ENCODE results near the gene ABCB8. TPM values are rescaled to one million over a fixed set of nuclear protein-coding genes. Genes with fewer than 3 reads are reported as not detected.

Gene ABCB8
- total and polyA plus RNA-seq, 4 donors = 12.4 to 30.2 (median 22.5) TPM

GRCh38 chr7:151016942-151017341 is 11.3 kb upstream of the ABCB8 start:
- Histone ChIP-seq H3K4me3 (ENCODE audit: low read depth in 1 of 3, low read length in 3 of 3) (no peak overlapping the region), H3K36me3 (ENCODE audit: control insufficient read depth in 4 of 4, insufficient read depth in 3 of 4, low read depth in 1 of 4, low read length in 3 of 4) (no peaks in the 10 kb centered on the region), H3K9me3 (ENCODE audit: control insufficient read depth in 4 of 4, low read length in 3 of 4) (no peaks in the 10 kb centered on the region), H3K4me1 (ENCODE audit: control insufficient read depth in 4 of 4, insufficient read depth in 4 of 4, low read length in 3 of 4) (peaks cover 6 to 25% (median 13%) of the 10 kb centered on the region in 4 donors), H3K27ac (ENCODE audit: low read depth in 1 of 2, low read length in 2 of 2) (no peak overlapping the region), H3K9ac (ENCODE audit: low read depth in 1 of 2, low read length in 2 of 2) (no peak overlapping the region), H3K27me3 (ENCODE audit: control insufficient read depth in 4 of 4, insufficient read depth in 4 of 4, low read length in 3 of 4) (peaks cover 0 to 4% (median under 1%) of the 10 kb centered on the region in 4 donors)
- TF ChIP-seq FOXA1 (IDR thresholded peaks at IDR 0.05) (no peak), HNF4A (conservative IDR thresholded peaks at IDR 0.05) (no peak), TAF1 (conservative IDR thresholded peaks at IDR 0.05) (no peak), NR2F2 (IDR thresholded peaks at IDR 0.05) (no peak), HNF4G (IDR thresholded peaks at IDR 0.05) (no peak), RXRA (IDR thresholded peaks at IDR 0.05) (no peak)
- TF ChIP-seq, protein P1, sequence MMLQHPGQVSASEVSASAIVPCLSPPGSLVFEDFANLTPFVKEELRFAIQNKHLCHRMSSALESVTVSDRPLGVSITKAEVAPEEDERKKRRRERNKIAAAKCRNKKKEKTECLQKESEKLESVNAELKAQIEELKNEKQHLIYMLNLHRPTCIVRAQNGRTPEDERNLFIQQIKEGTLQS (IDR thresholded peaks at IDR 0.05) = no peak
- TF ChIP-seq, protein P2, sequence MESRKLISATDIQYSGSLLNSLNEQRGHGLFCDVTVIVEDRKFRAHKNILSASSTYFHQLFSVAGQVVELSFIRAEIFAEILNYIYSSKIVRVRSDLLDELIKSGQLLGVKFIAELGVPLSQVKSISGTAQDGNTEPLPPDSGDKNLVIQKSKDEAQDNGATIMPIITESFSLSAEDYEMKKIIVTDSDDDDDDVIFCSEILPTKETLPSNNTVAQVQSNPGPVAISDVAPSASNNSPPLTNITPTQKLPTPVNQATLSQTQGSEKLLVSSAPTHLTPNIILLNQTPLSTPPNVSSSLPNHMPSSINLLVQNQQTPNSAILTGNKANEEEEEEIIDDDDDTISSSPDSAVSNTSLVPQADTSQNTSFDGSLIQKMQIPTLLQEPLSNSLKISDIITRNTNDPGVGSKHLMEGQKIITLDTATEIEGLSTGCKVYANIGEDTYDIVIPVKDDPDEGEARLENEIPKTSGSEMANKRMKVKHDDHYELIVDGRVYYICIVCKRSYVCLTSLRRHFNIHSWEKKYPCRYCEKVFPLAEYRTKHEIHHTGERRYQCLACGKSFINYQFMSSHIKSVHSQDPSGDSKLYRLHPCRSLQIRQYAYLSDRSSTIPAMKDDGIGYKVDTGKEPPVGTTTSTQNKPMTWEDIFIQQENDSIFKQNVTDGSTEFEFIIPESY (IDR thresholded peaks at IDR 0.05) = no peak
- TF ChIP-seq, protein P3, sequence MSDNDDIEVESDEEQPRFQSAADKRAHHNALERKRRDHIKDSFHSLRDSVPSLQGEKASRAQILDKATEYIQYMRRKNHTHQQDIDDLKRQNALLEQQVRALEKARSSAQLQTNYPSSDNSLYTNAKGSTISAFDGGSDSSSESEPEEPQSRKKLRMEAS (IDR thresholded peaks at IDR 0.05) = no peak
- no peak for DNase-seq (ENCODE audit: low spot score)
- WGBS = 82% methylated on average over 15 of the region's 15 CpGs

DNA sequence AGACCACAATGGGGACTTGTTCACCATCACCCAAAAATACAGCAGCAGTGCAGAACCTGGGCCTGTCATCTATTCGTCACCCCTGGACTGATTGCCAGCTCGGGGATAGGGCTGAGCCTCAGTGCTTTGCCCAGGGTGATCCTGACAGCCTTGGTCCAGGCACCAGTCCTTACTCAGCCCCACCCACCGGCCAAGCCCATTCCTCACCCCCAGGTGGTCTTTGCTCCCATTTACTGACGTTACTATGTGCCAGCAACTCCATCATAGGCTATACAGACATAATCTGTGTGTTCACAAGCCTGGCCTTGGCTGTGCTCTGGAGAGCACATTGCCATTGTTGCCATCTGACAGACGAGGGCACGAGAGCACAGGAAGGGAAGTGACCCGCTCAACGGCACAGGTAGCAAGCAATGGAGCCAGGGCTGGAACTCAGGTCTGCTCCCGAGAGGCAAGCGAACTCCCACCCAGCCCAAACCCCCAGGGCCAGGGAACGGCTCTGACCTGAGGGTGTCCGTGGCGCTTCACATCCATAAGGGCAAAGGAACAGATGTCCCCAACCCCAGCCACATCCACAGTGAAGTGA is 10.8 kb upstream of the ABCB8 start:
- Histone ChIP-seq H3K9me3 (ENCODE audit: control insufficient read depth in 4 of 4, low read length in 3 of 4) (no peaks in the 10 kb centered on the region), H3K36me3 (ENCODE audit: control insufficient read depth in 4 of 4, insufficient read depth in 3 of 4, low read depth in 1 of 4, low read length in 3 of 4) (no peaks in the 10 kb centered on the region), H3K27me3 (ENCODE audit: control insufficient read depth in 4 of 4, insufficient read depth in 4 of 4, low read length in 3 of 4) (peaks cover 0 to 2% (median 0%) of the 10 kb centered on the region in 4 donors), H3K4me1 (ENCODE audit: control insufficient read depth in 4 of 4, insufficient read depth in 4 of 4, low read length in 3 of 4) (peaks cover 6 to 25% (median 13%) of the 10 kb centered on the region in 4 donors), H3K4me3 (ENCODE audit: low read depth in 1 of 3, low read length in 3 of 3) (no peak overlapping the region), H3K27ac (ENCODE audit: low read depth in 1 of 2, low read length in 2 of 2) (no peak overlapping the region), H3K9ac (ENCODE audit: low read depth in 1 of 2, low read length in 2 of 2) (no peak overlapping the region)
- DNase-seq (ENCODE audit: low spot score) = no peak
- TF ChIP-seq, protein P4, sequence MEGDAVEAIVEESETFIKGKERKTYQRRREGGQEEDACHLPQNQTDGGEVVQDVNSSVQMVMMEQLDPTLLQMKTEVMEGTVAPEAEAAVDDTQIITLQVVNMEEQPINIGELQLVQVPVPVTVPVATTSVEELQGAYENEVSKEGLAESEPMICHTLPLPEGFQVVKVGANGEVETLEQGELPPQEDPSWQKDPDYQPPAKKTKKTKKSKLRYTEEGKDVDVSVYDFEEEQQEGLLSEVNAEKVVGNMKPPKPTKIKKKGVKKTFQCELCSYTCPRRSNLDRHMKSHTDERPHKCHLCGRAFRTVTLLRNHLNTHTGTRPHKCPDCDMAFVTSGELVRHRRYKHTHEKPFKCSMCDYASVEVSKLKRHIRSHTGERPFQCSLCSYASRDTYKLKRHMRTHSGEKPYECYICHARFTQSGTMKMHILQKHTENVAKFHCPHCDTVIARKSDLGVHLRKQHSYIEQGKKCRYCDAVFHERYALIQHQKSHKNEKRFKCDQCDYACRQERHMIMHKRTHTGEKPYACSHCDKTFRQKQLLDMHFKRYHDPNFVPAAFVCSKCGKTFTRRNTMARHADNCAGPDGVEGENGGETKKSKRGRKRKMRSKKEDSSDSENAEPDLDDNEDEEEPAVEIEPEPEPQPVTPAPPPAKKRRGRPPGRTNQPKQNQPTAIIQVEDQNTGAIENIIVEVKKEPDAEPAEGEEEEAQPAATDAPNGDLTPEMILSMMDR (IDR thresholded peaks at IDR 0.05; ENCODE audit: low read depth, low read length, missing input control) = no peak
- TF ChIP-seq NR2F2 (IDR thresholded peaks at IDR 0.05) (no peak), TAF1 (conservative IDR thresholded peaks at IDR 0.05) (no peak), HNF4A (conservative IDR thresholded peaks at IDR 0.05) (no peak), RAD21 (IDR thresholded peaks at IDR 0.05) (no peak), GABPA (IDR thresholded peaks at IDR 0.05 in 1 of 2, conservative IDR thresholded peaks at IDR 0.05 in 1 of 2) (no peak), FOXA2 (IDR thresholded peaks at IDR 0.05) (no peak), SP1 (IDR thresholded peaks at IDR 0.05) (no peak), EGR1 (IDR thresholded peaks at IDR 0.05; ENCODE audit: low read depth in 2 of 2) (no peak), FOXA1 (IDR thresholded peaks at IDR 0.05) (no peak), RXRA (IDR thresholded peaks at IDR 0.05) (no peak), YY1 (IDR thresholded peaks at IDR 0.05) (no peak)
- TF ChIP-seq, protein P3 (IDR thresholded peaks at IDR 0.05) = no peak
- TF ChIP-seq, protein P1 (IDR thresholded peaks at IDR 0.05) = no peak
- TF ChIP-seq, protein P2 (IDR thresholded peaks at IDR 0.05) = no peak
- TF ChIP-seq, protein P5, sequence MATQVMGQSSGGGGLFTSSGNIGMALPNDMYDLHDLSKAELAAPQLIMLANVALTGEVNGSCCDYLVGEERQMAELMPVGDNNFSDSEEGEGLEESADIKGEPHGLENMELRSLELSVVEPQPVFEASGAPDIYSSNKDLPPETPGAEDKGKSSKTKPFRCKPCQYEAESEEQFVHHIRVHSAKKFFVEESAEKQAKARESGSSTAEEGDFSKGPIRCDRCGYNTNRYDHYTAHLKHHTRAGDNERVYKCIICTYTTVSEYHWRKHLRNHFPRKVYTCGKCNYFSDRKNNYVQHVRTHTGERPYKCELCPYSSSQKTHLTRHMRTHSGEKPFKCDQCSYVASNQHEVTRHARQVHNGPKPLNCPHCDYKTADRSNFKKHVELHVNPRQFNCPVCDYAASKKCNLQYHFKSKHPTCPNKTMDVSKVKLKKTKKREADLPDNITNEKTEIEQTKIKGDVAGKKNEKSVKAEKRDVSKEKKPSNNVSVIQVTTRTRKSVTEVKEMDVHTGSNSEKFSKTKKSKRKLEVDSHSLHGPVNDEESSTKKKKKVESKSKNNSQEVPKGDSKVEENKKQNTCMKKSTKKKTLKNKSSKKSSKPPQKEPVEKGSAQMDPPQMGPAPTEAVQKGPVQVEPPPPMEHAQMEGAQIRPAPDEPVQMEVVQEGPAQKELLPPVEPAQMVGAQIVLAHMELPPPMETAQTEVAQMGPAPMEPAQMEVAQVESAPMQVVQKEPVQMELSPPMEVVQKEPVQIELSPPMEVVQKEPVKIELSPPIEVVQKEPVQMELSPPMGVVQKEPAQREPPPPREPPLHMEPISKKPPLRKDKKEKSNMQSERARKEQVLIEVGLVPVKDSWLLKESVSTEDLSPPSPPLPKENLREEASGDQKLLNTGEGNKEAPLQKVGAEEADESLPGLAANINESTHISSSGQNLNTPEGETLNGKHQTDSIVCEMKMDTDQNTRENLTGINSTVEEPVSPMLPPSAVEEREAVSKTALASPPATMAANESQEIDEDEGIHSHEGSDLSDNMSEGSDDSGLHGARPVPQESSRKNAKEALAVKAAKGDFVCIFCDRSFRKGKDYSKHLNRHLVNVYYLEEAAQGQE (IDR thresholded peaks at IDR 0.05) = no peak
- WGBS = 44% methylated on average over 13 of the region's 13 CpGs

Data from liver (tissue), 9 donors.